GM18508 (cell line): ENCODE data around the gene TSPEAR.
"Not testable (repeated sequence)": the region's sequence is repeated elsewhere in the genome, so short reads cannot be mapped to it uniquely, and the experiment has no call there.

Source experiments
- ATAC-seq: cut with Tn5 transposase; IDR thresholded peaks from one replicate; pipeline ENCODE4 v1.9.1; 2021; ENCODE audit warnings: moderate number of reproducible peaks; ENCODE audit not compliant: insufficient read depth, unreplicated experiment

Gene TSPEAR

GRCh38 chr21:44596068-44596725 is 115.2 kb downstream of the TSPEAR start:
- no peak for ATAC-seq

GRCh38 chr21:44595524-44595923 is 115.8 kb downstream of the TSPEAR start:
- ATAC-seq, result no peak

GRCh38 chr21:44594406-44594916 is 116.9 kb downstream of the TSPEAR start:
- no peak for ATAC-seq

- ATAC-seq, result no peak
Measured at GRCh38 chr21:44593598-44594405, 117.6 kb downstream of the TSPEAR start.

- ATAC-seq, result no peak
Measured at GRCh38 chr21:44592446-44593311, 118.7 kb downstream of the TSPEAR start, which contains the start of gene KRTAP10-6. Gene KRTAP10-6, minus strand, starts transcription at chr21:44592505. Its CDS starts 21 bp downstream, at chr21:44592484.

GRCh38 chr21:44591801-44592130 is 119.6 kb downstream of the TSPEAR start:
- ATAC-seq, result not testable (repeated sequence)

- not testable (repeated sequence) for ATAC-seq
Measured at GRCh38 chr21:44590897-44591800, 120.2 kb downstream of the TSPEAR start.

GRCh38 chr21:44590311-44590721 is 121.1 kb downstream of the TSPEAR start:
- ATAC-seq, result no peak

GRCh38 chr21:44589586-44590305 is 121.6 kb downstream of the TSPEAR start:
- ATAC-seq, result no peak

GRCh38 chr21:44589094-44589493 is 122.3 kb downstream of the TSPEAR start:
- ATAC-seq, result no peak

GRCh38 chr21:44585892-44586291 is 125.5 kb downstream of the TSPEAR start:
- ATAC-seq, result no peak

- no peak for ATAC-seq
Measured at GRCh38 chr21:44583800-44584147, 127.6 kb downstream of the TSPEAR start.

- no peak for ATAC-seq
Measured at GRCh38 chr21:44583089-44583799, 128.1 kb downstream of the TSPEAR start.

GRCh38 chr21:44582055-44582454 is 129.3 kb downstream of the TSPEAR start:
- ATAC-seq, result no peak

- ATAC-seq, result no peak
Measured at GRCh38 chr21:44581158-44581557, 130.2 kb downstream of the TSPEAR start.

- not testable (repeated sequence) for ATAC-seq
Measured at GRCh38 chr21:44580231-44580821, 131.0 kb downstream of the TSPEAR start, which contains the start of gene KRTAP10-5. Gene KRTAP10-5, minus strand, starts transcription at chr21:44580604. Its CDS starts 26 bp downstream, at chr21:44580578.

GRCh38 chr21:44579833-44580144 is 131.6 kb downstream of the TSPEAR start:
- ATAC-seq, result no peak
